ENCODE measurements around the gene CRELD2. TPM values are rescaled to one million over a fixed set of nuclear protein-coding genes. Genes with fewer than 3 reads are reported as not detected.

Gene CRELD2
- total RNA-seq, 2 experiments from 2014 or later, result 50.0 to 51.2 TPM

- ChIA-PET POLR2A (interaction anchor here (0.8 to 2.3 kb wide), 6 partner anchors 13 to 260 kb away, joined by 3 to 21 read pairs (median 4); partner anchors contain the start of genes ALG12, CRELD2 and PIM3), CTCF (interaction anchor here (0.7 to 5.2 kb wide), 11 partner anchors 9 to 163 kb away, joined by 3 to 58 read pairs (median 3); no protein-coding TSS in a partner anchor)
- H3K4me1 Mint-ChIP-seq, result peaks cover 49% of the 10 kb centered on the region
Measured at GRCh38 chr22:49930596-49931412, 12.4 kb downstream of the CRELD2 start.

GRCh38 chr22:49933236-49934159 lies 15.1 kb downstream of the CRELD2 start:
- Mint-ChIP-seq H3K27ac (peak overlapping the region; percentile 77), H3K4me1 (peaks cover 40% of the 10 kb centered on the region), H3K9me3 (no peaks in the 10 kb centered on the region), H3K36me3 (ENCODE audit: low read depth) (no peaks in the 10 kb centered on the region), H3K27me3 (no peaks in the 10 kb centered on the region), H3K4me3 (peak overlapping the region; percentile 59)
- DNase-seq, result no peak
- POLR2A ChIA-PET, result interaction anchor here (0.6 to 2.8 kb wide), 14 partner anchors 8 to 257 kb away, joined by 3 to 14 read pairs (median 4); partner anchors contain the start of genes ALG12, CRELD2 and PIM3
- CTCF ChIA-PET, result interaction anchor here (0.6 to 5.2 kb wide), 5 partner anchors 94 to 309 kb away, joined by 3 to 58 read pairs (median 3); no protein-coding TSS in a partner anchor

More at GRCh38 chr22:49930596-49931412, 12.4 kb downstream of the CRELD2 start:
- peak; percentile 58 for DNase-seq
- Mint-ChIP-seq H3K36me3 (ENCODE audit: low read depth) (peaks cover 4% of the 10 kb centered on the region), H3K4me3 (no peak overlapping the region), H3K9me3 (no peaks in the 10 kb centered on the region), H3K27me3 (no peaks in the 10 kb centered on the region), H3K27ac (peak overlapping the region; percentile 37)

- Mint-ChIP-seq H3K4me3 (peak overlapping the region; percentile 59), H3K36me3 (ENCODE audit: low read depth) (no peaks in the 10 kb centered on the region), H3K27me3 (no peaks in the 10 kb centered on the region), H3K27ac (peak overlapping the region; percentile 68), H3K9me3 (no peaks in the 10 kb centered on the region), H3K4me1 (peaks cover 42% of the 10 kb centered on the region)
- CTCF ChIA-PET, result interaction anchor here (0.6 to 5.2 kb wide), 3 partner anchors 96 to 308 kb away, joined by 3 to 58 read pairs (median 3); no protein-coding TSS in a partner anchor
- peak; percentile 53 for DNase-seq
- POLR2A ChIA-PET, result interaction anchor here (0.6 to 2.8 kb wide), 9 partner anchors 9 to 108 kb away, joined by 3 to 14 read pairs (median 3); partner anchors contain the start of gene PIM3
Measured at GRCh38 chr22:49934160-49934890, 15.9 kb downstream of the CRELD2 start.

GRCh38 chr22:49934891-49935557 lies 16.6 kb downstream of the CRELD2 start:
- ChIA-PET CTCF (no interaction called here), POLR2A (interaction anchor here (1.0 to 3.2 kb wide), 3 partner anchors 9 to 32 kb away, joined by 5 to 55 read pairs (median 14); partner anchors contain the start of gene PIM3)
- peak overlapping the region; percentile 68 for H3K27ac Mint-ChIP-seq
- no peaks in the 10 kb centered on the region for H3K27me3 Mint-ChIP-seq
- peaks cover 44% of the 10 kb centered on the region for H3K4me1 Mint-ChIP-seq
- H3K36me3 Mint-ChIP-seq (ENCODE audit: low read depth), result no peaks in the 10 kb centered on the region
- peak; percentile 90 for DNase-seq
- H3K9me3 Mint-ChIP-seq, result no peaks in the 10 kb centered on the region
- H3K4me3 Mint-ChIP-seq, result peak overlapping the region; percentile 59

- POLR2A ChIA-PET, result interaction anchor here (0.6 to 3.2 kb wide), 18 partner anchors 8 to 309 kb away, joined by 3 to 55 read pairs (median 5); partner anchors contain the start of genes ALG12, CRELD2 and PIM3
- Mint-ChIP-seq H3K27ac (no peak overlapping the region), H3K4me1 (peaks cover 41% of the 10 kb centered on the region), H3K4me3 (peak overlapping the region; percentile 59), H3K36me3 (ENCODE audit: low read depth) (no peaks in the 10 kb centered on the region), H3K9me3 (no peaks in the 10 kb centered on the region), H3K27me3 (no peaks in the 10 kb centered on the region)
- CTCF ChIA-PET, result interaction anchor here (0.6 to 1.7 kb wide), 3 partner anchors 10 to 95 kb away, joined by 3 to 6 read pairs (median 5); no protein-coding TSS in a partner anchor
- peak; percentile 47 for DNase-seq
Measured at GRCh38 chr22:49935561-49935960, 17.1 kb downstream of the CRELD2 start.

DNA sequence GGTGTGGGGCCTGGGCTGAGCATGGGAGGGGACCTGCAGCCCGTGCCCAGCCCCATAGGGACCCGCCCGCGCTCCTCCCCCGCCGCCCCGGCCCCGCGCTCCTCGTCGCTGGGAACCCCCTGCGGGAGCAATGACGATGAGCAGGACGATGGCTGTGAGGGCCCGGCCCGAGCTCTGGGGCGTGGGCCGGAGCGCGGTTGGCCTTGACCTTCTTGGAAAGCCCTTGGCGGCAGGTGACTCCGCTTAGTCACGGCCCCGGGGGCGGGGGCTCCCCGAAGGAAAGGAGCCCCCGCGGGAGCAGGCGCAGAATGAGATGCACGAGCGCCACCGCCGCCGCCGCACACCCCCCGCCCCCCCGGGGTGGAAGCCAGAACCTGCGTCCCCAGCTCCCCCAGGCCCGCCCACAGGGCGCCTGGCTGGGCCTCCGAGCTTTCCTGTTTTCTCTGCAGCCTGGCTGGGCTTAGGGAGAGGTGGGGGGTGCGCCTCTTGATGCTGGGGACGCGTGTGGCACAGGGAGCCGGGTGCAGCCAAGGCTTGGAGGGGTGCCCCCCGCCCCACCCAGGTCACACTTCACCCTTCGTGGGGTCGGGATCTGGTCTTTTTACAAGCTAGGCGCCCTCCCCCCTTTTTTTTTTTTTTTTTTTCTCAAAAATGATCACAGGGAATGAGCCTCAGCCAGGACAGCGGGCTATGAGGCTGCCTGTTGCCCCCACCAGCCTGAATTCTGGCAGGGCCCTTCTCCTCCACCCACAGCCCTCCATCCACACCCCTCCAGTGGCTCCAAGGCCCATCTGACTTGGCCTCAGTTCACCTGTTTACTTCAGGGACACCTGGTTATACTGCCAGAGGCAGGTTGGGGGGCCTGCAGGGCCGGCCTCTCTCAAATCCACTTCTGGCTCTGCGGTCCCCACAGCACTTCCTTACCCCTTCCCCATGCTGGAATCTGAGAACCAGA lies 17.9 kb downstream of the CRELD2 start:
- no peaks in the 10 kb centered on the region for H3K9me3 Mint-ChIP-seq
- DNase-seq, result peak; percentile 95
- H3K4me3 Mint-ChIP-seq, result peak overlapping the region; percentile 59
- POLR2A ChIA-PET, result interaction anchor here (0.6 to 3.2 kb wide), 17 partner anchors 9 to 308 kb away, joined by 3 to 55 read pairs (median 5); partner anchors contain the start of genes ALG12, CRELD2 and PIM3
- peak overlapping the region; percentile 79 for H3K27ac Mint-ChIP-seq
- H3K36me3 Mint-ChIP-seq (ENCODE audit: low read depth), result no peaks in the 10 kb centered on the region
- CTCF ChIA-PET, result interaction anchor here (0.6 to 1.7 kb wide), 5 partner anchors 11 to 146 kb away, joined by 3 to 6 read pairs (median 3); no protein-coding TSS in a partner anchor
- H3K27me3 Mint-ChIP-seq, result no peaks in the 10 kb centered on the region
- peaks cover 38% of the 10 kb centered on the region for H3K4me1 Mint-ChIP-seq

GRCh38 chr22:49936973-49937757 lies 18.7 kb downstream of the CRELD2 start:
- no peak for DNase-seq
- Mint-ChIP-seq H3K27me3 (no peaks in the 10 kb centered on the region), H3K36me3 (ENCODE audit: low read depth) (no peaks in the 10 kb centered on the region), H3K27ac (peak overlapping the region; percentile 79), H3K4me3 (peak overlapping the region; percentile 59), H3K4me1 (peaks cover 34% of the 10 kb centered on the region), H3K9me3 (no peaks in the 10 kb centered on the region)
- ChIA-PET CTCF (interaction anchor here (1.7 kb wide), 1 partner anchor 93 kb away, joined by 6 read pairs; no protein-coding TSS in a partner anchor), POLR2A (interaction anchor here (1.1 to 3.2 kb wide), 10 partner anchors 9 to 254 kb away, joined by 3 to 55 read pairs (median 8); partner anchors contain the start of genes ALG12, CRELD2 and PIM3)

DNA sequence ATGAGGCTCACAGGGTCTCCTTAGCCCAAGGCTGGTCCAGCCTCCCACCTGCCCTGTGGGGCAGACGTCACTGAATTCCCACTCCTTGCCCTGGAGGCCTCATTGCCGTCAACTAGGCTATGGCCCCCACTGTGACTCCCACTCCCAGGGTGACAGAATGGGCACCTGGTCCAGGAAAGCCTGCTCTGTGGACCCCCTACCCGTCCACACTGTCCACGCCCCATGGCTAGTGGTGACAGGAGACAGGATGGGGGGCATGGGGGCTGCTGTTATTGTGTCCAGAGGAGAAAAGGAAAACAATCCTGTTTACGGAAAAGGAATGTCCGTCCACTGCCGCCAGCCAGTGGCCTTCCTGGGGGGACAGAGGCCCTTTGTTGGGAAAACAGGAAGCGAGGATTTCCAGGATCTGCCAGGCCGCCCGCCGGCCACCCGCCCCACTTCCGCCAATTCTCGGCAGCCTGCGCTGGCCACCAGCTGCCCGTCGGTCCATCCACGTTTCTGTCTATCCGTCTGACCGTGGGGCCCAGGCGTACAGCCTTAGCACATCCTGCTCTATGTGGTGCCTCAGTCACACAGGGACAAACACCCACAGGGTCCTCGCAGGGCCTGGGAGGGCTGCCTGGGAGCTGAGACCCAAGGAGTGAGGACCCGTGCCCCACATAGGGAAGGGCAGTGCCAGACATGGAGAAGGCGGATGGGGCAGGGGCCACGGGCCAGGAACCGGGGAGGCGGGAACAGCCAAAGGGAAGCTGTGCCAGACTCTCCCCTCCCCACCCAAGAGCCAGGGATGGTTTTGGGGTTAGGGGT lies 19.5 kb downstream of the CRELD2 start:
- no peaks in the 10 kb centered on the region for H3K27me3 Mint-ChIP-seq
- no peak overlapping the region for H3K27ac Mint-ChIP-seq
- H3K36me3 Mint-ChIP-seq (ENCODE audit: low read depth), result no peaks in the 10 kb centered on the region
- peaks cover 30% of the 10 kb centered on the region for H3K4me1 Mint-ChIP-seq
- ChIA-PET POLR2A (interaction anchor here (1.4 to 3.2 kb wide), 3 partner anchors 9 to 29 kb away, joined by 5 to 15 read pairs (median 14); partner anchors contain the start of gene PIM3), CTCF (no interaction called here)
- H3K4me3 Mint-ChIP-seq, result no peak overlapping the region
- no peaks in the 10 kb centered on the region for H3K9me3 Mint-ChIP-seq
- no peak for DNase-seq

DNA sequence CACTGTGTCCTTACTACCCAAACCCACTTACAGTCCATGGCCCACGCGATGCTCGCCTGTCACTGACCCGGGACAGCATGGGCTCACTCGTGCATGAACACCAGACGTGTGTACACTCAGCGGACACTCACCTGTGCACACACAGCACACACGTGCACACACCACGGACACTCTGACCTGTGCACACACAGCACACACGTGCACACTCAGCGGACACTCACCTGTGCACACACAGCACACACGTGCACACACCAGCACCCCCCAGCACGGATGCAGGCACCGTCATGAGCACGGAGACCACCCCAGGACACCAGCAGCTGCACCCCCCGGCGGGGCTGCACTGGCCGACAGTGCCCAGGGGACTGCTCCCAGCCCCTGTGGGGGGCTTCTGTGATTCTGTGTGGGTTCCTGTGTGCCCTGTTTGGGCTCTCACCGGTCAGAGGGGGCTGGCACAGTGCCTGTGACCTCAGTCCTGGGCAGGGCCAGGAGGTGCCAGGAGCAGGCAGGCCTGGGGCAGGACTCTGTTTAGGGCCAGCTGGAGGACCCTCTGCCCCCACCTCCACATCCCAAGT lies 20.2 kb downstream of the CRELD2 start:
- Mint-ChIP-seq H3K4me3 (no peak overlapping the region), H3K27ac (no peak overlapping the region), H3K36me3 (ENCODE audit: low read depth) (no peaks in the 10 kb centered on the region), H3K9me3 (no peaks in the 10 kb centered on the region), H3K27me3 (no peaks in the 10 kb centered on the region), H3K4me1 (peaks cover 24% of the 10 kb centered on the region)
- ChIA-PET CTCF (no interaction called here), POLR2A (interaction anchor here (1.1 to 1.5 kb wide), 3 partner anchors 21 to 32 kb away, joined by 3 to 7 read pairs (median 5); partner anchors contain the start of gene PIM3)
- DNase-seq, result no peak
